ENCODE measurements around the gene CLDN3.

The CLDN3 gene

GRCh38 chr7:73739387-73739767 lies 30.7 kb downstream of the CLDN3 start:
- peaks cover 19% of the 10 kb centered on the region for H3K4me1 Mint-ChIP-seq
- no peaks in the 10 kb centered on the region for H3K36me3 Mint-ChIP-seq (ENCODE audit: low read depth)
- H3K9me3 Mint-ChIP-seq: no peaks in the 10 kb centered on the region
- peaks cover 10% of the 10 kb centered on the region for H3K27me3 Mint-ChIP-seq (ENCODE audit: low read depth)
- peak overlapping the region; percentile 94 to 96 (median 95) for H3K4me3 Mint-ChIP-seq
- H3K27ac Mint-ChIP-seq: peak overlapping the region; percentile 76 to 97 (median 95)
- TF ChIP-seq, protein P1, sequence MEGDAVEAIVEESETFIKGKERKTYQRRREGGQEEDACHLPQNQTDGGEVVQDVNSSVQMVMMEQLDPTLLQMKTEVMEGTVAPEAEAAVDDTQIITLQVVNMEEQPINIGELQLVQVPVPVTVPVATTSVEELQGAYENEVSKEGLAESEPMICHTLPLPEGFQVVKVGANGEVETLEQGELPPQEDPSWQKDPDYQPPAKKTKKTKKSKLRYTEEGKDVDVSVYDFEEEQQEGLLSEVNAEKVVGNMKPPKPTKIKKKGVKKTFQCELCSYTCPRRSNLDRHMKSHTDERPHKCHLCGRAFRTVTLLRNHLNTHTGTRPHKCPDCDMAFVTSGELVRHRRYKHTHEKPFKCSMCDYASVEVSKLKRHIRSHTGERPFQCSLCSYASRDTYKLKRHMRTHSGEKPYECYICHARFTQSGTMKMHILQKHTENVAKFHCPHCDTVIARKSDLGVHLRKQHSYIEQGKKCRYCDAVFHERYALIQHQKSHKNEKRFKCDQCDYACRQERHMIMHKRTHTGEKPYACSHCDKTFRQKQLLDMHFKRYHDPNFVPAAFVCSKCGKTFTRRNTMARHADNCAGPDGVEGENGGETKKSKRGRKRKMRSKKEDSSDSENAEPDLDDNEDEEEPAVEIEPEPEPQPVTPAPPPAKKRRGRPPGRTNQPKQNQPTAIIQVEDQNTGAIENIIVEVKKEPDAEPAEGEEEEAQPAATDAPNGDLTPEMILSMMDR (IDR thresholded peaks at IDR 0.05; ENCODE audit: unreplicated experiment in 3 of 3): no peak

GRCh38 chr7:73738612-73739386 lies 31.3 kb downstream of the CLDN3 start, which contains the start of gene ABHD11:
Gene ABHD11 (minus strand): TSS chr7:73738802. CDS start chr7:73738770, 32 bp downstream.
- H3K36me3 Mint-ChIP-seq (ENCODE audit: low read depth): no peaks in the 10 kb centered on the region
- H3K27ac Mint-ChIP-seq: peak within 1 kb of the TSS; percentile 81 to 97 (median 95)
- H3K4me1 Mint-ChIP-seq: peaks cover 19% of the 10 kb centered on the region
- H3K27me3 Mint-ChIP-seq (ENCODE audit: low read depth): peaks cover 7% of the 10 kb centered on the region
- TF ChIP-seq, protein P1 (IDR thresholded peaks at IDR 0.05; ENCODE audit: unreplicated experiment in 3 of 3): no peak
- peak within 1 kb of the TSS; percentile 94 to 96 (median 95) for H3K4me3 Mint-ChIP-seq
- no peaks in the 10 kb centered on the region for H3K9me3 Mint-ChIP-seq

GRCh38 chr7:73738220-73738611 lies 31.9 kb downstream of the CLDN3 start:
- Mint-ChIP-seq H3K4me3 (peak overlapping the region; percentile 94 to 96 (median 95)), H3K36me3 (ENCODE audit: low read depth) (no peaks in the 10 kb centered on the region), H3K27ac (peak overlapping the region; percentile 81 to 95 (median 86)), H3K9me3 (no peaks in the 10 kb centered on the region), H3K27me3 (ENCODE audit: low read depth) (peaks cover 7% of the 10 kb centered on the region), H3K4me1 (peaks cover 14% of the 10 kb centered on the region)
- TF ChIP-seq, protein P1 (IDR thresholded peaks at IDR 0.05; ENCODE audit: unreplicated experiment in 3 of 3): no peak

- Mint-ChIP-seq H3K4me1 (peaks cover 10% of the 10 kb centered on the region), H3K4me3 (peak overlapping the region; percentile 94 to 96 (median 95)), H3K36me3 (ENCODE audit: low read depth) (no peaks in the 10 kb centered on the region), H3K9me3 (no peaks in the 10 kb centered on the region), H3K27me3 (ENCODE audit: low read depth) (peaks cover 7% of the 10 kb centered on the region), H3K27ac (peak overlapping the region; percentile 81 to 95 (median 86))
- TF ChIP-seq, protein P1 (IDR thresholded peaks at IDR 0.05; ENCODE audit: unreplicated experiment in 3 of 3): no peak
Measured at GRCh38 chr7:73737491-73738219, 32.4 kb downstream of the CLDN3 start.

DNA sequence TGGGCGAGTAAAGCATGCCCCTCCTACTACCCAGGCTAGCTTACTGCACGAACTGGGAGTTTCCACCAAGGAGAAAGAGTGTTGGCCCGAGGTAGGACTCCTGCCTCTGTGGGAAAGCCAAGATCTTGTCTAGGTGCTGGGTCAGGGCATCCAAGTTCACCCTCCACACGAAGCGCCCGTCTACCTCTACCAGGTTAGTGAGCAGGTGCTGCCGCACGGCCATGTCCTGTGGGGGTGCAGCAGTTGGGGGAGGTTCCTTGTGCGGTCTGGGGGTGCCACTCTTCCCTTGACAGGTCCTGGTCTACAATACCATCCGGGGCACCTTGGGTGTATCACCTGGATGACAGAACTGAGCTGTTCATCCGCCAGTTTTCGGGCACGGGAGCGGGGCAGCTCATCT lies 33.2 kb downstream of the CLDN3 start:
- H3K36me3 Mint-ChIP-seq (ENCODE audit: low read depth): no peaks in the 10 kb centered on the region
- no peaks in the 10 kb centered on the region for H3K27me3 Mint-ChIP-seq (ENCODE audit: low read depth)
- TF ChIP-seq, protein P1 (IDR thresholded peaks at IDR 0.05; ENCODE audit: unreplicated experiment in 3 of 3): no peak
- no peak overlapping the region for H3K27ac Mint-ChIP-seq
- no peaks in the 10 kb centered on the region for H3K9me3 Mint-ChIP-seq
- H3K4me3 Mint-ChIP-seq: peak overlapping the region; percentile 94 to 96 (median 95)
- peaks cover 5% of the 10 kb centered on the region for H3K4me1 Mint-ChIP-seq

Measured in nephron (organoid).